Measurements from ENCODE around the gene PLIN4.
"Not testable (repeated sequence)": the region's sequence is repeated elsewhere in the genome, so short reads cannot be mapped to it uniquely, and the experiment has no call there.

Gene PLIN4, protein sequence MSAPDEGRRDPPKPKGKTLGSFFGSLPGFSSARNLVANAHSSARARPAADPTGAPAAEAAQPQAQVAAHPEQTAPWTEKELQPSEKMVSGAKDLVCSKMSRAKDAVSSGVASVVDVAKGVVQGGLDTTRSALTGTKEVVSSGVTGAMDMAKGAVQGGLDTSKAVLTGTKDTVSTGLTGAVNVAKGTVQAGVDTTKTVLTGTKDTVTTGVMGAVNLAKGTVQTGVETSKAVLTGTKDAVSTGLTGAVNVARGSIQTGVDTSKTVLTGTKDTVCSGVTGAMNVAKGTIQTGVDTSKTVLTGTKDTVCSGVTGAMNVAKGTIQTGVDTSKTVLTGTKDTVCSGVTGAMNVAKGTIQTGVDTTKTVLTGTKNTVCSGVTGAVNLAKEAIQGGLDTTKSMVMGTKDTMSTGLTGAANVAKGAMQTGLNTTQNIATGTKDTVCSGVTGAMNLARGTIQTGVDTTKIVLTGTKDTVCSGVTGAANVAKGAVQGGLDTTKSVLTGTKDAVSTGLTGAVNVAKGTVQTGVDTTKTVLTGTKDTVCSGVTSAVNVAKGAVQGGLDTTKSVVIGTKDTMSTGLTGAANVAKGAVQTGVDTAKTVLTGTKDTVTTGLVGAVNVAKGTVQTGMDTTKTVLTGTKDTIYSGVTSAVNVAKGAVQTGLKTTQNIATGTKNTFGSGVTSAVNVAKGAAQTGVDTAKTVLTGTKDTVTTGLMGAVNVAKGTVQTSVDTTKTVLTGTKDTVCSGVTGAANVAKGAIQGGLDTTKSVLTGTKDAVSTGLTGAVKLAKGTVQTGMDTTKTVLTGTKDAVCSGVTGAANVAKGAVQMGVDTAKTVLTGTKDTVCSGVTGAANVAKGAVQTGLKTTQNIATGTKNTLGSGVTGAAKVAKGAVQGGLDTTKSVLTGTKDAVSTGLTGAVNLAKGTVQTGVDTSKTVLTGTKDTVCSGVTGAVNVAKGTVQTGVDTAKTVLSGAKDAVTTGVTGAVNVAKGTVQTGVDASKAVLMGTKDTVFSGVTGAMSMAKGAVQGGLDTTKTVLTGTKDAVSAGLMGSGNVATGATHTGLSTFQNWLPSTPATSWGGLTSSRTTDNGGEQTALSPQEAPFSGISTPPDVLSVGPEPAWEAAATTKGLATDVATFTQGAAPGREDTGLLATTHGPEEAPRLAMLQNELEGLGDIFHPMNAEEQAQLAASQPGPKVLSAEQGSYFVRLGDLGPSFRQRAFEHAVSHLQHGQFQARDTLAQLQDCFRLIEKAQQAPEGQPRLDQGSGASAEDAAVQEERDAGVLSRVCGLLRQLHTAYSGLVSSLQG (N-terminal part only)

DNA sequence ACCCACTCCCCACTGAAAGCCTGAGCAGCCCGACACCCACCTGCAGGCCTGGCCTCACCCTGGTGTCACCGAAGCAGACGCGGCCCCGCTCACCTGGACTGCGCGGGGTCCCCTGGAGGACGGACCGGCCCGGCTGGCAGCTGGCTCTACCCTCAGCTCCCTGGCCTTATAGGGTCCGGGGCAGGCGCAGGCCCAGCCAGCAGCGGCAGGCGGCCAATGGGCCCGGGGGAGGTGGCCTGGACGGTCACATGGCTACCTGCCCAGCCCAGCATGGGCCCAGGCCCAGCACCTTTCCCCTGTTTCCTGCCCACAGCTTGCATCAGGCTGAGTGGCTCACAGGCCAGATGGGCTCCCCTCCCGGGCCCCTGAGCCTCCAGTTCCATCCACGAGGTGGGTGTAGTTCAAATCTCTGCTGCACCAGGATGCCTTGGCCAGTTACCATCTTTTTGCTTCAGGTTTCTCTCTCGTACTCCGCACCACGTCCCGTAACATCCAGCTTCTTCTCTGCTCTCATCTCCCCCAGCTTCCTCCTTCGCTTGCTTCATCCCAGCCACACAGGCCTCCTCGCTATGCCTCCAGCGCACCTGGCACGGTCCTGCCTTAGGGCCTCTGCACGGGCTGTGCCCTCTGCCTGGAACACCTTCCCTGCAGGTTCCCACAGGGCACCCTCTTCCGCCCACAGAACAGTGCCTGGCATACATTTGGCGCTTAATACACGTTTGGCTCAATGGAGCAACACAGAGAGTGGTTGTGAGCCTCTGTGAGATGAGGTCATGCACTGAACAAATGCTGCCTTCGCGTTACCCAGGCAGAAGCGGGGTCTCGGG, at the start of gene PLIN4:
Gene PLIN4 (minus strand): TSS at position 142 of the 827 bp plus-strand sequence. CDS start 214 bp downstream, outside the sequence.
- peak; percentile 74 for DNase-seq

DNA sequence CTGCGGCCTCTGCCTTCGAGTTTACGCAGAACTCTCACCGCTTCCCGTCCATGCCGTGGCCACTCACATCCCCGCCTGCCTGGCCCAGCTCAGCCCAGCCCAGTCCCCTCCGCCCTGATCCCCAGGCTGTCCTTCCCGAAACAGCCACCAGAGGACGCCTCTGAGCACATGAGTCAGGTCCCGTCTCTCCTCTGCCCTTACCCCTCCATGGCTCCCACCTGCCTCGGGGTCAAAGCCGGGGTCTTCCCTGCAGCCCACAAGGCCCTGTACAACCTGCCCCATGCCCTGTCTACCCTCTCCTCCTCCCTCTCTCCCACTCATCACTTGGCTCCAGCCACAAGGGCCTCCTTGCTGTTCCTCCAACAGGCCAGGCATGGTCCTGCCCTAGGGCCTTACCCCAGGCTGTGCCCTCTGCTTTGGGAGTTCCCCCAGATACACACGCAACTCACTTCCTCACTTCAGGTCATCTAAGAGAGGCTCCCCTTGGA, 49.3 kb upstream of the PLIN4 start:
- peak; percentile 93 for DNase-seq

DNA sequence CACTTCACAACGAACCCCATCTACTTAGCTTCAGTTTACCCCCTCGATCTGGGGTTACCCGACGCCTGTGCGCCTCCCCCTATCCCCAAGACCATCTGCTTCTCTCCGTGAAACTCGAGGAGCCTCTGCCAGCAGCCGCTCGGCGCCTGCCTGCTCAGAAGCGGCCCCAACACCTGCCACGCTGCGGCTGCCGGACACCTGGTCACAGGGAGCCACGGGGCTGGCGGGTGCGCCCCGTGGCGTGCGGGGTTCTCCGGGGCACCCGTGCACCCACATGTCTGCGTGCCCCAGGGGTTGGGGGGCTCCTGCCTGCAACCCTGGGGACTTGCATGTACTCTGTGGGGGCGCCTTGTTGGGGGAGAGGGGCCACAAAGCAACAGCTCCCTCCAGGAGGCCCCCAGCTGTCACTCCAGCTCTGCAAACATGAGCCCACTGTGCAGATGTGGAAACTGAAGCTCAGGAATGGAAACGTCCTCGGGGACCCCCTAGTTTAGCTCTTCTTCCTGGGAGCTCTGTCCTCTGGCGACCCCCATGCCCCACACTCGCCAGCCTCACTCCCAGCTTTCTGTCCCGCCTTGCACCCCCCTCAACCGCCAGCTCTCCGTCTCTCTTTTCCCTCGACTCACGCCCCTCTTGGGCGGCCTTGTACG, 48.2 kb upstream of the PLIN4 start:
- DNase-seq: no peak

DNA sequence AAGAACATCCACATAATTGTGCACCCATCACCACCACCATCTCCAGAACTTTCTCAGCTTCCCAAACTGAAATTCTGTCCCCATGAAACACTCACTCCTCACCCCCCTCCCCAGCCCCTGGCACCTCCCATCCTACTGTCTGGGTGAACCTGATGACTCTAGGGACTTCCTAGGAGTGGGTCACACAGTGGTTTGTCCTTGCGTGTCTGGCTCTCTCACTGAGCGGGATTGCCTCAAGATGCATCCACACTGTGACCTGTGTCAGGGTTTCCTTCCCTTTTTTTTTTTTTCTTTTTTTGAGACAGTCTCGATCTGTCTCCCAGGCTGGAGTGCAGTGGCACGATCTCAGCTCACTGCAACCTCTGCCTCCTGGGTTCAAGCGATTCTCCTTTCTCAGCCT, 45.3 kb upstream of the PLIN4 start:
- not testable (repeated sequence) for DNase-seq

DNA sequence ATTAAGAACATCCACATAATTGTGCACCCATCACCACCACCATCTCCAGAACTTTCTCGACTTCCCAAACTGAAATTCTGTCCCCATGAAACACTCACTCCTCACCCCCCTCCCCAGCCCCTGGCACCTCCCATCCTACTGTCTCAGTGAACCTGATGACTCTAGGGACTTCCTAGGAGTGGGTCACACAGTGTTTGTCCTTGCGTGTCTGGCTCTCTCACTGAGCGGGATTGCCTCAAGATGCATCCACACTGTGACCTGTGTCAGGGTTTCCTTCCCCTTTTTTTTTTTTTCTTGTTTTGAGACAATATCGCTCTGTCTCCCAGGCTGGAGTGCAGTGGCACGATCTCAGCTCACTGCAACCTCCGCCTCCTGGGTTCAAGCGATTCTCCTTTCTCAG, 43.8 kb upstream of the PLIN4 start:
- not testable (repeated sequence) for DNase-seq

DNA sequence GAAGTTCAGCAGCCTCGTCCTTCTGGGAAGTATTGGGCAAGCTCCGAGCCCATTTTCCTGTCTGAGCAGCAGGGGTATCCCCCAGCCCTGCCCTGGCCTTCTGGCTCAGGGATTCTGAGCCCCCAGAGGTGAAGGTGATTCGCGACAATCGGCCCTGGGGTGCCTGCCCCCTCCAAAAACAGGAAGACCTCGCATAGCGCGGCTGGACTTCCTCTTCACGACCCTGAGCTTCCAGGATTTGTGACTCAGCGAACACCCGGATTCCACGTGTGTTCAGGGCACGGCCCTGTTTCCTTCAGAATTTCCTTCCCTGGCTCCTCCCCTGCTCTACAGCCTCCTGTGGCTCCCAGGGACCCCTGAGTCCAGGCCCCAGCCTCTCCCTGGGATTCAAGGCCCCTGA, 41.3 kb upstream of the PLIN4 start, which contains the start of gene SEMA6B:
Gene SEMA6B (minus strand): TSS at position 116 of the 400 bp plus-strand sequence. CDS start 1,227 bp downstream, outside the sequence.
- DNase-seq: no peak

DNA sequence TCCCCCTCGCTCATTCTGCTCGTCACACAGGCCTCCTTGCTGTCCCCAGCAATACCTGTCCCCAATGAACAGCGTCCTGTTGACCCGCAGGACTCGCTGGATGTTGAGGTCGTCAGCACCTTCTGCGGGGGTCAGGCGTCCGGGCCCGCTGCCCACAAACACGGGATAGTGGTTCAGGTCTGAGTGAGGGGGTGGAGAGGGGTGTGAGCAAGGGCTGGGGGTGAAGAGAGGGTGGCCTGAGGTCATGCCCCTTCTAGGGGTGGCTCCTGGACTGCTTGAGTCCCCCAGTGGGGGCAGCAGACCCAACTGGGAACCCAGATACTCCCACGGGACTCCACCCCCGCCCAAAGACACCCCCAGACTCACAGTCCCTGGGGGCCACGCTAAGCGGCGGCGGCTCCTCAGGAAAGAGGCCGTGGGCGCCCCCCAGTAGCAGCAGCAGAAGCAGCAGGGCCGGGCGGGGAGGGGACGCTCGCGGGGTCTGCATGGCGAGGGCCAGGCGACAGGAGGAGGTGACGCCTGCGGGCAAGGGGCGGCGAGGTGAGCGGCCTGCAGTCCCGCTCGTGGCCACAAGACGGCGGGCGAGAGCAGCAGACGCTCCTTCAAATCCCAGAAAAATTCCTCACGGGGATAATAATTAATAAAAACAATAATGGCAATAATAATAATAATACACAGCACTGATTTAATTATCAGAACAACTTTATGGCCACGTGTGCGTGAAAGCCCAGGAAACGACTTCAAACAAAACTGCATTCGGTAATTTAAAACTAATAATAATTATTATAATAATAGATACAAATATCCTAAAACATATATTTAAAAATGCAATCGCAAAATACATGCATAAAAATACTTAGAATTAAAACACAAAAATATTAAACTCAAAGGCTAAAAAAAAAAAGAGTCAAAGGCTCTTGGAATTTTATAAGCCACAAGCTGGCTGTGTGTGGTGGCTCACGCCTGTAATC, 40.0 kb upstream of the PLIN4 start:
- peak; percentile 75 for DNase-seq

DNA sequence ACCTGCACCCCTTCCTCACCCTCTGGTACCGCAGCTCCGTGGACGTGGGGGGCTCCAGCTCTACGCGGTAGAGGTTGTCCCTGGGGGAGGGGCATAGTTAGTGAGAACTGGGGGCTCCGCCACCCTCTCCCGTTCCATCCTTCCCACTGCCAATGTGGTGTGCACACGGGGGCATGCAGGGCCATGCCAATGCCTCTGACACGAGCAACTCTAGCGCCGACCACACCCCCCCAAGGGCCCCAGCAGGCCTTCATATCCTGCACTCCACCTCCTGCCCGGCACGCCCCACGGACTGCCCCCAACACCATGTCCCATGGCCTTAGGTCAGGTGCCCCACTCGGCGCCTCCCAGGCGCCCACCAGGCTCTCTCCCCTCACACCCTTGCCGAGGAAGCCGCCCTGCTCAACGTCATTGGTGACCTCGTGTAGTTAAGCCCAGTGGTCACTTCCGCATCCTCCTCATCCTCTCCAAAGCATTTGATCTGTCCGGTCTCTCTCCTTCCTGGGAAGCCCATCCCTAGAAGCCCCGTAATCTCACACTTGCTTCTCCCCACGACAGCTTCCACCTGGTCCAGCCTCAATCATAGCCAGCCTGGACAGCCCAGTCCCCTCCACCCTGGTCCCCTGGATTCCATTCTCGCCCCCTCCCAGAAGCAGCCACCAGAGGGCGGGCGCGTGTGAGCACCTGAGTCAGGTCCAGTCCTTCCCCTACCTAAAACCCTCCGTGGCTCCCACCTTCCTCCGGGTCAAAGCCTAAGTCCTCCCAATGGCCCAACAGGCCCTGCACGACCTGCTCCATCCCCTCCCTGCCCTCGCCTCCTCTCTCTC, 39.1 kb upstream of the PLIN4 start:
- no peak for DNase-seq

DNA sequence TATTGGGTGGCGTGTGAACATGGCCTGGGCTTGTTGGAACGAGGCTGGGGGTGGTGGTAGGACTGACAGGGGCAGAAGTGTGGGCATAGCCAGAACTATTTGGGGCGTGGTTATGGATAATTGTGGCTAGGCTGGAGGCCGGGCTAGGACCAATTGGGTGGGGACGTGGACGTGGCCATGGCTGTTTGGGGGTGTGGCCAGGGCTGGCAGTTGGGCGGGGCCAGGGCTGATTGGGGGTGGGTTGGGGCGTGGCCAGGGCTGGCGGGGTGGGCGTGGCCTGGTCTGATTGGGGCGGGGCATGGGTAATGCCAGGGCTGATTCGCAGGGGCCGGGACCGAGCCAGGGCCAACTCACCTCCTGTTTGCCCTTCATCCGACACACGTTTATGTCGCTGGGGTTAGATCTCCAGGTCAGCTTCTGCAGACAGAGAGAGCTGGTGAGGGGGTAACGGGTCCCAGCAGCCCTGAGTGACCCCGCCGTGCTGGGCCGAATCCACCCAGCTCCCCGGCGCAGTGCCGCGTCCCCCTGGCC, 38.4 kb upstream of the PLIN4 start:
- peak; percentile 83 for DNase-seq

DNA sequence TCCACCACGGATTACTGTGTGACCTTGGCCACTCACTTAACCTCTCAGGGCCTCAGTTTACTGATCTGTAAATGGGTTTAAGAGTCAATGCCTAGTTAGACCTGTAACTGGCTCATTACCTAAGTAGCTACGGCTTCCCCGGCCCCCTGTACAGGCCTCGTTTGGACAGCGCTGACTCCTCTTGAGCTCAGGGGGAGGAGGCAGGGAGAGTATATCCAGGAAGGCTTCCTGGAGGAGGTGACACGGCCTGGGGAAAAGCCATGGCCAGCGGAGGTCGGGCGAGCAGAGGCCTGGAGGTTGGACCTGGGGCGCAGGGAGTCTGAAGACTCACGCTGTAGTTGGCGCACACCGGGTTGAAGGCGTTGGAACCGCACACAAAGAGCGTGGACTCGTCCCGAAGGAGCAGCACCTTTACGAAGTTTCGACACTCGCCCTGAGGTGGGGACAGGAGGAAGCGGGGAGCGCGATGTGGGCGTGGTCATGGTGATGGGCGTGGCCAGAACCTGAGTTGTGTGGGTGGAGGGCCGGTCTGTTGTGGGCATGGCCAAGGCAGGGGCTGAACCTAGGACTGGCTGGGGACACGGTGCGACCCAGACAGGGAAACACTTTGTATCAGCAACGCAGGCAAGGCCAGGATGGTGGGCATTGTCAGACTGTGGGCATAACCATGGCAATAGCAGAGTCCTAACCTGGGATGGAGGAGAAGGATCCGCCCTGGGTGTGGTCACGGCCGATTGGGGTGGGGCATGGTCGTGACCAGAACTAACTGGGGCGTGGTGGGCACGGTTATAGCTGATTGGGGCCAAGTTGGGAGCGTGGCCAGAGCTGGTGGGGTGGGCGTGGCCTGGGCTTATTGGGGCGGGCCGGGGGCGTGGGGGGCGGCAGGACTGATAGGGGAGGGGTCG, 37.6 kb upstream of the PLIN4 start:
- DNase-seq: peak; percentile 75

DNA sequence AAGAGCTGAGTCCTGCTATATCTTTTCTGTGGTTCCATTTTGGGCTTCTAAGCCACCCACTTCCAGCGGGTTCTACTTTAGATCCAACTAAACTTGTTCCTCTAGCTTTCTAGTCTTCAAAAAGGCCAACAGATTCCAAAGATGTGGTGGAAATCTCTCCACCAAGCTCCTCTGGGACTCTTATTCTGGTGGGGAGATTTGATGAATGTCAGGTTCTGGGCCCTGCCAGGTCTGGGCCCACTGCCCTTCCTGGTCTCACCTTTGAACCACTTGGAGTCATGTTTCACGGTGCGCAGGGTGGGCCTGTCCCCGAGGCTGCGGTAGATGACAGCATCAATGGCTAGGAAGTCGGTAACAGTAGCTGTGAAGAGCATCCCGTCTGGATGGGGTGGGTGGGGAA, 36.4 kb upstream of the PLIN4 start:
- DNase-seq: no peak

DNA sequence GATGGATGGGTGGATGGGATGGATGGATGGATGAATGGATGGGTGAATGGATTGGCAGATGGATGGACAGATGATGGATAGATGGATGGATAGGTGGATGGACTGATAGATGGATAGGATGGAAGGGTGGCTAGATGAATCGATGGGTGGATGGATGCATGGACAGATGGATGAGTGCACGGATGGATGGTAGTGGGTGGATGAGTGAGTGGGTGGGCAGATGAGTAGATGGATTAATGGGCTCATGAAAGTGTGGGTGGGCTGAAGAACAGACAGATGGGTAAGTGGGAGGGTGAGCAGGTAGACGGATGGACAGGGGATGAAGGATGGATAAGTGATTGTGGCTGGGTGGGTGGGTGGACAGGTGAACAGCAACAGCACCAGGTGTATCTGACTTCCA, 35.5 kb upstream of the PLIN4 start:
- DNase-seq: no peak

DNA sequence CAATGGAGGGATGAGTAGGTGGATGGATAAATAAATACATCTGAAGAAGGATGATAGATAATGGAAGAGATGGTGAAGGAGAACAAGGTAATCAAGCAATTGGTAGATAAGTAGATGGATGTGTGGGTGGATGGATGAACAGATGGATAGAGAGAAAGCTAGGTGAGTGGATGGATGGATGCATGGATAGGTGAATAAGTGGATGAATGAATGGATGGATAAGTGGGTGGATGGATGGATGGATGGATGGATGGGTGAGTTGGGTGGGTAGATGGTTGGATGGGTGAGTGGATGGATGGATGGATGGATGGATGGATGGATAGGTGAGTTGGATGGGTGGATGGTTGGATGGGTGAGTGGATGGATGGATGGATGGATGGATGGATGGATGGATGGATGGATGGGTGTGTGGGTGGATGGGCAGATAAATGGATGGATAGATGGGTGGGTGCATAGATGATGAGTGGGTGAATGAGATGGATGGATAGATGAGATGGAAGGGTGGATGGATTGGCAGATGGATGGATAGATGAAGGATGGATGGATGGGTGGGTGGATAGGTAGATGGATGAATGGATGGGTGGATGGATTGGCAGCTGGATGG, 34.9 kb upstream of the PLIN4 start:
- DNase-seq: no peak

DNA sequence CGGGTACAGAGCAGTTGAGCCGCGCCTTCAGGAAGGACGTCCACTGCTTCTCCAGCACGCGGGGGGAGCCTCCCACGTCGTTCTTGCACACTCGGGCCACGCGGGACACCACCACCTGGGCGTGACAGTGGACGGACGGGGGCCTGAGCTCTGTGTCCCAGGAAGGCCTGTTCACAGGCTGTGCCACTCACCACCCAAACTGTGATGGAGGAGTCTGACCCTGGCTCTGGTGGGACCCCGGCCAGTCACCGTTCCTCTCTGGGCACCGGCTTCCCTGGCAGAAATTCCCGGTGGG, 34.2 kb upstream of the PLIN4 start:
- no peak for DNase-seq

DNA sequence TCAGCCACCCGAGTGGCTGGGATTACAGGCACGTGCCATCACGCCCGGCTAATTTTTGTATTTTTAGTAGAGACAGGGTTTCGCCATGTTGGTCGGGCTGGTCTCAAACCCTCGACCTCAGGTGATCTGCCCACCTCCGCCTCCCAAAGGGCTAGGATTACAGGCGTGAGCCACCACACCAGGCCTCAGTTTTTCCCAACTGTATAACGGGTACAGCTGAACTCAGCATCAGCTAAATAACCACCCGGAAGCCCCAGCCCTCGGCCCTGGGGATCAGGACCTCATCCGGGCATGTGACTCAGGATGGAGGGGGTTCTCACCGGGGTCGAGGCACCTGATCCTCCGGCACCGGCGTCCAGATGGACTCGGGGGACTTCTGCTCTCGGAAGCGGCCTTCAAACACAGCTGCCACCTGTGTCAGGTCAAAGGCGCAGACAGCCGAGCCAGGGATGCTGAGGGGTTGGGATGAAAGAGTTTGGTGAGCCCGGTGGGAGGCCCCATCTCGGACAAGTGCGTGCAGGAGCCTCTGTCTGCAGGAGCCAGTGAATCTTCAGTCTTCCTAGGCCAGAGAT, 32.3 kb upstream of the PLIN4 start:
- DNase-seq: no peak

DNA sequence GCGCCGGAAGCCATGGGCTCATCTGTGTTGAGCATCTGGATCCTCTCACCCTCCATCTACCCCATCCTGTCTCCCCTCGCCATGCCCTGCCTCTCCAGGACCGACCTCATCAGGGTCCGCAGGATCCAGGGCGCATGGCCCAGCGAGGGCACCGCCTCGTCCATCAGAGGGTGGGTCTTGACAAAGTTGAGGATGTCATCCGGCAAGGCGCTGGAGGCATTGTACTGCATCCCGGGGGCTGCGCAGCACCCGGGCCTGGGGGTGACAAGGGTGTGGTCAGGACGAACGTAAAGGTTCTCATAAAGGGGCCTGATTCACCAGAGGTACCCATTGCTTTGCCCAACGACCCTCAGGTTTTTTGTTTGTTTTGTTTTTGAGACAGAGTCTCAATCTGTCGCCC, 31.7 kb upstream of the PLIN4 start:
- DNase-seq: no peak

DNA sequence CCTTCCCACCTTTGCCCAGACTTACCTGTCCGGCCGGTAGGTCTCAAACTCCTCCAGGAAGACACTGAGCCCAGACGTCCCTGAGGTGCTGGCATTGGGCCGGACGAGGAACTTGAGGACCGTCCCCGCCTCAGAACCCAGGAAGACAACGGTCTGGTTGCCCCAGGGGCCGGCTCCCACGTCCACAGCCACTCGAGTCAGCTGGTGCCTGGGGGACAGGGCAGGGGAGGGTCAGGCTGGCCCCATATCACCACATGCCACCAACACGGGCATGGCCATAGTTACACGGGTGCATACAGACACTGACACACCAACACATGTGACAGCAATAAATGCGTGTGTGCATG, 29.9 kb upstream of the PLIN4 start:
- DNase-seq: no peak

All from islet precursor cell (in vitro differentiated cells).